Measurements from ENCODE around the gene FBXO15. TPM values are rescaled to one million over a fixed set of nuclear protein-coding genes. Genes with fewer than 3 reads are reported as not detected.

The FBXO15 gene
- total RNA-seq, 1 experiment from 2014 or later = 0.39 TPM

DNA sequence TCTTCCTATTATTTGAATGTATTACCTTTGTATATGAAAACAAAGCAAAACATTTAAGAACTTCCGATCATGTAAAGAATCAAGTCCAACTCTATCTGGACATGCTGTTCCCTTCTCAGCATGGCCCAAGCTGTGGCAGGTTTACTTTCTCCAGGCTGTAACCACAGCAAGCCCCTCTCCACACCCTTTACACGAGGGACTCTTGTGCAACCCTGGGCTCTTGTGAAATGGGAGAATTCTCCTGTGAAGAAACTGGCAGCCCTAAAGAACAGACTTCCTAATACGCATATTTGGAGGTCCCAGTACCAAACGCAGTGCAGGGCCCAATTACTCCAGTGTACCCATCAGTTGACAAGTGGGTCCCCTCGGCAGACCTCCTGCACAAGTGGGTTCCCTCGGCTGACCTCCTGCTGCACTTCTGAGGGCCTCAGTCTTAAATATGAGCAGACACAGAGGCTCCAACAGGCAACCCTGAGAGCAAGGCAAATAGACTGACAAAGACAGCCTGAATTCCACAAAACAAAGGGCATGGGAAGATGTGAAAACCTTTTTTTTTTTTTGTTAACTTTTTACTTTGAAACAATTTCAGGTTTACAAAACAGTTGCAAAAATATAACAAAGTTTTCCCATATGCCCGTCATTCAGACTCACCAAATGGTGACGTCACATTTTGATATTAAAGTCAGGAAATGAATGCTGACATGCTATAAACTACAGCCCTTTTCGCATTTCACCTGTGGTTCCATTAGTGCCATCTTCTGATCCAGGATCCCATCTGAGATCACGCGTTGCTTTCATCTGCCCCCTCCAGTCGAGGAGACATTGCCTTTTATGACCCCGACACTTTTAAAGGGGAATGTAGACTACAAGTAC is 78.2 kb downstream of the FBXO15 start:
- Mint-ChIP-seq H3K27ac (no peak overlapping the region), H3K36me3 (ENCODE audit: insufficient read depth in 1 of 3, low read depth in 3 of 3) (no peaks in the 10 kb centered on the region), H3K9me3 (no peaks in the 10 kb centered on the region), H3K4me3 (no peak overlapping the region), H3K4me1 (peaks cover 6 to 7% of the 10 kb centered on the region in 2 experiments; a peak in 3 of 4 replicates), H3K27me3 (ENCODE audit: low read depth) (no peaks in the 10 kb centered on the region; the same call in 1 of the 2 replicates)
- WGBS (ENCODE audit: extremely low coverage, insufficient read length, low lambda C conversion rate) = no CpG with 5 or more reads among the region's 13 CpGs
- Histone ChIP-seq H2BK12ac (ENCODE audit: insufficient read length, low read depth, low read length) (no peak overlapping the region), H3K18ac (ENCODE audit: insufficient read length, low read depth, low read length) (no peak overlapping the region), H3T11ph (ENCODE audit: low read length) (no peak overlapping the region), H2BK5ac (ENCODE audit: insufficient read length, low read length) (no peak overlapping the region), H2AK5ac (ENCODE audit: insufficient read length, low read length) (no peak overlapping the region), H4K91ac (ENCODE audit: insufficient read length, low read depth, low read length) (no peak overlapping the region), H3K56ac (ENCODE audit: insufficient read length, low read depth, low read length) (no peak overlapping the region), H4K20me1 (ENCODE audit: control insufficient read depth, insufficient read depth, insufficient read length) (no peaks in the 10 kb centered on the region), H3K23ac (ENCODE audit: insufficient read length, low read depth, low read length) (no peak overlapping the region), H3K4me2 (ENCODE audit: insufficient read depth, insufficient read length, low read length) (no peak overlapping the region), H3K27me3 (ENCODE audit: insufficient read depth, low read length) (no peaks in the 10 kb centered on the region), H3K79me1 (ENCODE audit: insufficient read depth, low read depth, low read length, poor library complexity, severe bottlenecking) (no peaks in the 10 kb centered on the region), H3K9ac (ENCODE audit: extremely low read depth, insufficient read length, low read length) (no peak overlapping the region), H3K79me2 (ENCODE audit: insufficient read depth, low read length) (no peaks in the 10 kb centered on the region), H3K4me1 (ENCODE audit: insufficient read depth, low read length) (no peaks in the 10 kb centered on the region), H3K14ac (ENCODE audit: insufficient read depth, low read length) (no peak overlapping the region), H3K23me2 (ENCODE audit: insufficient read length, low read depth, low read length, poor library complexity, severe bottlenecking) (no peaks in the 10 kb centered on the region), H2BK20ac (ENCODE audit: low read depth, low read length, poor library complexity, severe bottlenecking) (no peak overlapping the region), H2BK120ac (ENCODE audit: low read depth, low read length, poor library complexity, severe bottlenecking) (no peak overlapping the region), H4K8ac (replicated peaks; ENCODE audit: insufficient read length, low read depth, low read length) (no peak overlapping the region), H2AFZ (ENCODE audit: low read length) (no peak overlapping the region), H3K4ac (ENCODE audit: low read depth, low read length) (no peak overlapping the region), H3K9me3 (ENCODE audit: control insufficient read depth, low read depth, low read length) (no peaks in the 10 kb centered on the region), H3K27ac (ENCODE audit: insufficient read length, low read depth, low read length) (no peak overlapping the region), H2BK15ac (ENCODE audit: low read depth, low read length) (no peak overlapping the region), H4K5ac (ENCODE audit: insufficient read length, low read depth, low read length) (no peak overlapping the region)
- no peak for DNase-seq
- TF ChIP-seq, protein P1, sequence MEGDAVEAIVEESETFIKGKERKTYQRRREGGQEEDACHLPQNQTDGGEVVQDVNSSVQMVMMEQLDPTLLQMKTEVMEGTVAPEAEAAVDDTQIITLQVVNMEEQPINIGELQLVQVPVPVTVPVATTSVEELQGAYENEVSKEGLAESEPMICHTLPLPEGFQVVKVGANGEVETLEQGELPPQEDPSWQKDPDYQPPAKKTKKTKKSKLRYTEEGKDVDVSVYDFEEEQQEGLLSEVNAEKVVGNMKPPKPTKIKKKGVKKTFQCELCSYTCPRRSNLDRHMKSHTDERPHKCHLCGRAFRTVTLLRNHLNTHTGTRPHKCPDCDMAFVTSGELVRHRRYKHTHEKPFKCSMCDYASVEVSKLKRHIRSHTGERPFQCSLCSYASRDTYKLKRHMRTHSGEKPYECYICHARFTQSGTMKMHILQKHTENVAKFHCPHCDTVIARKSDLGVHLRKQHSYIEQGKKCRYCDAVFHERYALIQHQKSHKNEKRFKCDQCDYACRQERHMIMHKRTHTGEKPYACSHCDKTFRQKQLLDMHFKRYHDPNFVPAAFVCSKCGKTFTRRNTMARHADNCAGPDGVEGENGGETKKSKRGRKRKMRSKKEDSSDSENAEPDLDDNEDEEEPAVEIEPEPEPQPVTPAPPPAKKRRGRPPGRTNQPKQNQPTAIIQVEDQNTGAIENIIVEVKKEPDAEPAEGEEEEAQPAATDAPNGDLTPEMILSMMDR (conservative IDR thresholded peaks at IDR 0.05) = no peak

All from H9 (cell line).